Liver (tissue), 9 donors: ENCODE measurements around the gene PAX8. TPM values are rescaled to one million over a fixed set of nuclear protein-coding genes. Genes with fewer than 3 reads are reported as not detected.

ENCODE experiments used
- DNase-seq: peaks from one replicate; pipeline ENCODE4 v3.0.0-alpha.2; 2017; ENCODE audit warnings: low spot score
- H3K27ac ChIP-seq, 2 donors: one replicate each; pipeline ENCODE4 v1.7.0; 2013; ENCODE audit warnings: inconsistent platforms in 2 of 2, low read length in 2 of 2, control low read depth in 1 of 2, low read depth in 1 of 2, mild to moderate bottlenecking in 1 of 2
- H3K27me3 ChIP-seq, 4 donors: one replicate each; pipeline versions ENCODE4 v1.6.1 to v1.7.0; 2013; ENCODE audit warnings: low read length in 3 of 4, inconsistent platforms in 1 of 4, mild to moderate bottlenecking in 1 of 4, moderate library complexity in 1 of 4; ENCODE audit not compliant: control insufficient read depth in 4 of 4, insufficient read depth in 4 of 4
- H3K36me3 ChIP-seq, 4 donors: one replicate each; pipeline versions ENCODE4 v1.6.1 to v1.7.0; 2013; ENCODE audit warnings: low read length in 3 of 4, mild to moderate bottlenecking in 3 of 4, low read depth in 1 of 4, moderate library complexity in 1 of 4; ENCODE audit not compliant: control insufficient read depth in 4 of 4, insufficient read depth in 3 of 4
- H3K4me1 ChIP-seq, 4 donors: one replicate each; pipeline versions ENCODE4 v1.6.1 to v1.7.0; 2013; ENCODE audit warnings: low read length in 3 of 4, mild to moderate bottlenecking in 3 of 4, moderate library complexity in 1 of 4; ENCODE audit not compliant: control insufficient read depth in 4 of 4, insufficient read depth in 4 of 4
- H3K4me3 ChIP-seq, 3 donors: one replicate each; pipeline versions ENCODE4 v1.6.1 to v1.7.0; 2013; ENCODE audit warnings: low read length in 3 of 3, control low read depth in 1 of 3, low read depth in 1 of 3, mild to moderate bottlenecking in 1 of 3
- H3K9ac ChIP-seq, 2 donors: one replicate each; pipeline ENCODE4 v1.7.0; 2013; ENCODE audit warnings: low read length in 2 of 2, mild to moderate bottlenecking in 2 of 2, moderate library complexity in 2 of 2, control low read depth in 1 of 2, low read depth in 1 of 2
- H3K9me3 ChIP-seq, 4 donors: one replicate each; pipeline versions ENCODE4 v1.6.1 to v1.7.0; 2013; ENCODE audit warnings: low read length in 3 of 4; ENCODE audit not compliant: control insufficient read depth in 4 of 4
- ATF3 ChIP-seq: IDR thresholded peaks from 2 replicates; pipeline ENCODE4 v1.6.1; 2016; ENCODE audit warnings: antibody characterized with exemption
- CTCF ChIP-seq: fragments of 150-350 bp; IDR thresholded peaks from 2 replicates; pipeline ENCODE4 v1.5.1; 2017; ENCODE audit warnings: improper control_type of control experiment, low read depth, low read length; ENCODE audit not compliant: missing input control
- EGR1 ChIP-seq, 2 donors: IDR thresholded peaks; 2 replicates each; pipeline ENCODE4 v1.6.1; 2016 to 2018; ENCODE audit warnings: antibody characterized with exemption in 2 of 2, low read depth in 2 of 2
- FOXA1 ChIP-seq: IDR thresholded peaks from 2 replicates; pipeline ENCODE4 v1.6.1; 2016; ENCODE audit warnings: antibody characterized with exemption
- FOXA2 ChIP-seq: IDR thresholded peaks from 2 replicates; pipeline ENCODE4 v1.6.1; 2016; ENCODE audit warnings: antibody characterized with exemption
- GABPA ChIP-seq, 2 donors: IDR thresholded peaks in 1 of 2; conservative IDR thresholded peaks in 1 of 2; 2 replicates each; pipeline ENCODE4 v1.6.1; 2016; ENCODE audit warnings: antibody characterized with exemption in 2 of 2, mild to moderate bottlenecking in 1 of 2, moderate library complexity in 1 of 2
- HNF4A ChIP-seq, 2 donors: conservative IDR thresholded peaks; 2 replicates each; pipeline ENCODE4 v1.6.1; 2016; ENCODE audit warnings: antibody characterized with exemption in 2 of 2, mild to moderate bottlenecking in 2 of 2
- HNF4G ChIP-seq: IDR thresholded peaks from 2 replicates; pipeline ENCODE4 v1.6.1; 2016; ENCODE audit warnings: antibody characterized with exemption
- JUND ChIP-seq, 2 donors: IDR thresholded peaks; 2 replicates each; pipeline ENCODE4 v1.6.1; 2016; ENCODE audit warnings: antibody characterized with exemption in 2 of 2
- NR2F2 ChIP-seq: IDR thresholded peaks from 2 replicates; pipeline ENCODE4 v1.6.1; 2016; ENCODE audit warnings: antibody characterized with exemption
- RAD21 ChIP-seq, 2 donors: IDR thresholded peaks; 2 replicates each; pipeline ENCODE4 v1.6.1; 2016; ENCODE audit warnings: antibody characterized with exemption in 2 of 2, mild to moderate bottlenecking in 2 of 2
- REST ChIP-seq: IDR thresholded peaks from 2 replicates; pipeline ENCODE4 v1.6.1; 2016; ENCODE audit warnings: antibody characterized with exemption, mild to moderate bottlenecking
- RXRA ChIP-seq, 2 donors: IDR thresholded peaks; 2 replicates each; pipeline ENCODE4 v1.6.1; 2017 to 2018; ENCODE audit warnings: antibody characterized with exemption in 2 of 2, mild to moderate bottlenecking in 1 of 2
- SP1 ChIP-seq: IDR thresholded peaks from 2 replicates; pipeline ENCODE4 v1.6.1; 2018; ENCODE audit warnings: antibody characterized with exemption, mild to moderate bottlenecking
- TAF1 ChIP-seq: conservative IDR thresholded peaks from 2 replicates; pipeline ENCODE4 v1.6.1; 2016; ENCODE audit warnings: antibody characterized with exemption, mild to moderate bottlenecking
- YY1 ChIP-seq: IDR thresholded peaks from 2 replicates; pipeline ENCODE4 v1.6.1; 2016; ENCODE audit warnings: antibody characterized with exemption, mild to moderate bottlenecking
- WGBS: extraction: QIAGEN DNeasy Blood & Tissue Kit; methylation state at CpG from one replicate; pipeline ENCODE4 v1.1.7; 2013; 5-methylcytosine and 5-hydroxymethylcytosine counted together
- polyA plus RNA-seq, 2 donors: library from polyadenylated mRNA; stranded (reverse) in 1 of 2; unstranded in 1 of 2; fragments of 200-250 nt in 1 of 2; fragments of >200 nt in 1 of 2; fragmentation: Nextera tagmentation in 1 of 2; extraction: Ambion mirVana in 1 of 2; gene quantifications; one replicate each; pipeline versions ENCODE4 v1.2.1 to v1.2.3, GENCODE V29; 2013 to 2015
- total RNA-seq, 2 donors: library from RNA; depleted of rRNA; stranded (reverse); fragments of >200 nt; gene quantifications; one replicate each; pipeline ENCODE4 v1.2.3, GENCODE V29; 2014
- TF ChIP-seq, protein P1 (sequence below): IDR thresholded peaks from 2 replicates; pipeline ENCODE4 v1.6.1; 2016; ENCODE audit warnings: antibody characterized with exemption
- TF ChIP-seq, protein P2 (sequence below): IDR thresholded peaks from 2 replicates; pipeline ENCODE4 v1.6.1; 2016; ENCODE audit warnings: antibody characterized with exemption
- donor health status: healthy.
- donor health status: healthy.
- donor health status: healthy.
- donor health status: healthy.
- donor health status: healthy.

The PAX8 gene
- total and polyA plus RNA-seq, 4 donors: 0.09 to 0.85 (median 0.33) TPM

GRCh38 chr2:113190871-113191270, 87.8 kb downstream of the PAX8 start (continued):
- no peak for TF ChIP-seq CTCF
- TF ChIP-seq HNF4G: no peak
- TF ChIP-seq TAF1: no peak
- TF ChIP-seq, protein P1, sequence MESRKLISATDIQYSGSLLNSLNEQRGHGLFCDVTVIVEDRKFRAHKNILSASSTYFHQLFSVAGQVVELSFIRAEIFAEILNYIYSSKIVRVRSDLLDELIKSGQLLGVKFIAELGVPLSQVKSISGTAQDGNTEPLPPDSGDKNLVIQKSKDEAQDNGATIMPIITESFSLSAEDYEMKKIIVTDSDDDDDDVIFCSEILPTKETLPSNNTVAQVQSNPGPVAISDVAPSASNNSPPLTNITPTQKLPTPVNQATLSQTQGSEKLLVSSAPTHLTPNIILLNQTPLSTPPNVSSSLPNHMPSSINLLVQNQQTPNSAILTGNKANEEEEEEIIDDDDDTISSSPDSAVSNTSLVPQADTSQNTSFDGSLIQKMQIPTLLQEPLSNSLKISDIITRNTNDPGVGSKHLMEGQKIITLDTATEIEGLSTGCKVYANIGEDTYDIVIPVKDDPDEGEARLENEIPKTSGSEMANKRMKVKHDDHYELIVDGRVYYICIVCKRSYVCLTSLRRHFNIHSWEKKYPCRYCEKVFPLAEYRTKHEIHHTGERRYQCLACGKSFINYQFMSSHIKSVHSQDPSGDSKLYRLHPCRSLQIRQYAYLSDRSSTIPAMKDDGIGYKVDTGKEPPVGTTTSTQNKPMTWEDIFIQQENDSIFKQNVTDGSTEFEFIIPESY: no peak
- TF ChIP-seq NR2F2: no peak

- no peak for DNase-seq
- peak overlapping the region in 1 of 2 donors; percentile 22 for H3K27ac ChIP-seq
- TF ChIP-seq GABPA (IDR thresholded peaks at IDR 0.05 in 1 of 2, conservative IDR thresholded peaks at IDR 0.05 in 1 of 2) (no peak), RXRA (IDR thresholded peaks at IDR 0.05) (no peak), REST (no peak), JUND (IDR thresholded peaks at IDR 0.05) (no peak), YY1 (no peak), FOXA1 (no peak), SP1 (no peak), CTCF (no peak), TAF1 (no peak), ATF3 (no peak), HNF4G (no peak), RAD21 (IDR thresholded peaks at IDR 0.05) (no peak), HNF4A (conservative IDR thresholded peaks at IDR 0.05) (no peak), FOXA2 (no peak), EGR1 (IDR thresholded peaks at IDR 0.05; ENCODE audit: low read depth in 2 of 2) (no peak), NR2F2 (no peak)
- TF ChIP-seq, protein P1: no peak
- TF ChIP-seq, protein P2, sequence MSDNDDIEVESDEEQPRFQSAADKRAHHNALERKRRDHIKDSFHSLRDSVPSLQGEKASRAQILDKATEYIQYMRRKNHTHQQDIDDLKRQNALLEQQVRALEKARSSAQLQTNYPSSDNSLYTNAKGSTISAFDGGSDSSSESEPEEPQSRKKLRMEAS: no peak
- peaks cover 4 to 9% (median 7%) of the 10 kb centered on the region in 4 donors for H3K36me3 ChIP-seq
- no peaks in the 10 kb centered on the region for H3K9me3 ChIP-seq
- no peak overlapping the region for H3K9ac ChIP-seq
- H3K4me3 ChIP-seq: no peak overlapping the region
- H3K27me3 ChIP-seq: no peaks in the 10 kb centered on the region
- peaks cover 7 to 29% (median 18%) of the 10 kb centered on the region in 4 donors for H3K4me1 ChIP-seq
- WGBS: 80% methylated on average over 6 of the region's 6 CpGs
Observed at GRCh38 chr2:113187771-113188170, 91.0 kb downstream of the PAX8 start.
